Activated naive CD8-positive, alpha-beta T cell treated with anti-CD3 and anti-CD28 coated beads for 36 hours (primary cell): Measurements from ENCODE around the gene GJB3. TPM values are rescaled to one million over a fixed set of nuclear protein-coding genes. Genes with fewer than 3 reads are reported as not detected.
"Not testable (repeated sequence)": the region's sequence is repeated elsewhere in the genome, so short reads cannot be mapped to it uniquely, and the experiment has no call there.

Experiments used
- DNase-seq: peaks from one replicate; pipeline ENCODE4 v3.0.0; 2021
- H3K27ac Mint-ChIP-seq: one replicate; pipeline ENCODE4 v1.8.0; 2022; ENCODE audit warnings: mild to moderate bottlenecking, moderate library complexity, mixed read lengths
- H3K27me3 Mint-ChIP-seq: one replicate; pipeline ENCODE4 v1.8.0; 2022; ENCODE audit warnings: mild to moderate bottlenecking, mixed read lengths
- H3K36me3 Mint-ChIP-seq: one replicate; pipeline ENCODE4 v1.8.0; 2021; ENCODE audit warnings: mild to moderate bottlenecking, mixed read lengths
- H3K4me1 Mint-ChIP-seq: one replicate; pipeline ENCODE4 v1.8.0; 2021; ENCODE audit warnings: mixed read lengths
- H3K4me3 Mint-ChIP-seq: one replicate; pipeline ENCODE4 v1.8.0; 2022; ENCODE audit warnings: mild to moderate bottlenecking, moderate library complexity, mixed read lengths
- H3K9me3 Mint-ChIP-seq: one replicate; pipeline ENCODE4 v1.8.0; 2022; ENCODE audit warnings: mixed read lengths
- total RNA-seq, 2 experiments: library from RNA; stranded (reverse); gene quantifications; one replicate each; pipeline ENCODE4 v1.2.3, GENCODE V29; 2021

GJB3 gene
- not detected for total RNA-seq

DNA sequence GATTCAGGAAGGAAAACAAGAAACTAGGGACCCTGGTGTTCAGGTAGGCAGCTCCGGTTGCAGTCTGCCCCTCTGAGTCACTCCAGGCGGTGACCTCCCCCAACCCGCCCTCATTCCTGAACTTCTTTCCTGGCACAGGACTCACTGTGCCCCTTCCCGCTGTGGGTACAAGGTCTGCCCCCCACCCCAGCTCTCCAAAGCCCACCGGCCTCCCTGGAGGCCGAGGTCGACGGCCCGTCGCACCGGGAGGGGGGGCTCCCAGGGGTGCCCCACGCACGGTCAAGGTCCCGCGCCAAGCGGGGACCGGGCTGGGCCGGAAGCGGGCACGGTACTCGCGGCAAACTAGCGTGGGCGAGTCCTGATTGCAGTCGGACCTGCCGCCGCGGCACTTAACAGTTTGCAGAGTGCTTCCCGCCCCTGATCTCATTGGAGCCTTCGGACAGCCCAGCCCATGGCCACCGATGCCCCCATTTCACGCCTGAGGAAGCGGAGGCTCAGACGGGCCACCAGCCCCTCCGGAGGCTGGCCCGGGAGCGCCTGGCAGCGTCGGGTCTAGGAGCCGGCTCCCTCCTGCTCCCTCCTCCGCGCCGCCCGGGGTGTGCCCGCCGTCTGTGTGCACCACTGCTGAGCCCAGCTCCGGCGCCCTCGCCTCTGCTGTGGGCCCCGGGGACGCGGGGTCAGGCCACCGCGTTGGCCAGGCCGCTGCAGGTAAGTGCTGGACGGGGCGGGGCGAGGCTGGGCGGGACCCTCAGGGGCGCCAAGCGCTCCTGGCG, at the start of gene GJB3:
Gene GJB3 (plus strand): TSS at position 144 of the 773 bp plus-strand sequence. CDS start 3,549 bp downstream, outside the sequence.
- H3K9me3 Mint-ChIP-seq, result no peaks in the 10 kb centered on the region
- peaks cover 37% of the 10 kb centered on the region for H3K27me3 Mint-ChIP-seq
- peak; percentile 26 for DNase-seq
- H3K4me1 Mint-ChIP-seq, result no peaks in the 10 kb centered on the region
- H3K36me3 Mint-ChIP-seq, result no peaks in the 10 kb centered on the region
- H3K27ac Mint-ChIP-seq, result no peak within 1 kb of the TSS
- no peak within 1 kb of the TSS for H3K4me3 Mint-ChIP-seq

GRCh38 chr1:34732831-34733230, 48.2 kb upstream of the GJB3 start:
- not testable (repeated sequence) for H3K27ac Mint-ChIP-seq, H3K4me3 Mint-ChIP-seq, H3K4me1 Mint-ChIP-seq, H3K9me3 Mint-ChIP-seq, H3K36me3 Mint-ChIP-seq, DNase-seq
- H3K27me3 Mint-ChIP-seq, result peaks cover 11% of the 10 kb centered on the region

GRCh38 chr1:34736692-34737091, 44.3 kb upstream of the GJB3 start:
- H3K4me1 Mint-ChIP-seq, result no peaks in the 10 kb centered on the region
- no peak for DNase-seq

GRCh38 chr1:34737236-34737635, 43.8 kb upstream of the GJB3 start:
- not testable (repeated sequence) for H3K27ac Mint-ChIP-seq, H3K36me3 Mint-ChIP-seq, H3K4me1 Mint-ChIP-seq, H3K4me3 Mint-ChIP-seq, DNase-seq, H3K9me3 Mint-ChIP-seq, H3K27me3 Mint-ChIP-seq

More at GRCh38 chr1:34736692-34737091, 44.3 kb upstream of the GJB3 start:
- Mint-ChIP-seq H3K4me3 (no peak overlapping the region), H3K27ac (no peak overlapping the region), H3K27me3 (peaks cover 8% of the 10 kb centered on the region), H3K9me3 (no peaks in the 10 kb centered on the region), H3K36me3 (no peaks in the 10 kb centered on the region)

- no peak overlapping the region for H3K4me3 Mint-ChIP-seq
- H3K27ac Mint-ChIP-seq, result no peak overlapping the region
- H3K36me3 Mint-ChIP-seq, result no peaks in the 10 kb centered on the region
- H3K9me3 Mint-ChIP-seq, result no peaks in the 10 kb centered on the region
- H3K27me3 Mint-ChIP-seq, result peaks cover 17% of the 10 kb centered on the region
- no peaks in the 10 kb centered on the region for H3K4me1 Mint-ChIP-seq
- no peak for DNase-seq
Observed at GRCh38 chr1:34739613-34740012, 41.4 kb upstream of the GJB3 start.

DNA sequence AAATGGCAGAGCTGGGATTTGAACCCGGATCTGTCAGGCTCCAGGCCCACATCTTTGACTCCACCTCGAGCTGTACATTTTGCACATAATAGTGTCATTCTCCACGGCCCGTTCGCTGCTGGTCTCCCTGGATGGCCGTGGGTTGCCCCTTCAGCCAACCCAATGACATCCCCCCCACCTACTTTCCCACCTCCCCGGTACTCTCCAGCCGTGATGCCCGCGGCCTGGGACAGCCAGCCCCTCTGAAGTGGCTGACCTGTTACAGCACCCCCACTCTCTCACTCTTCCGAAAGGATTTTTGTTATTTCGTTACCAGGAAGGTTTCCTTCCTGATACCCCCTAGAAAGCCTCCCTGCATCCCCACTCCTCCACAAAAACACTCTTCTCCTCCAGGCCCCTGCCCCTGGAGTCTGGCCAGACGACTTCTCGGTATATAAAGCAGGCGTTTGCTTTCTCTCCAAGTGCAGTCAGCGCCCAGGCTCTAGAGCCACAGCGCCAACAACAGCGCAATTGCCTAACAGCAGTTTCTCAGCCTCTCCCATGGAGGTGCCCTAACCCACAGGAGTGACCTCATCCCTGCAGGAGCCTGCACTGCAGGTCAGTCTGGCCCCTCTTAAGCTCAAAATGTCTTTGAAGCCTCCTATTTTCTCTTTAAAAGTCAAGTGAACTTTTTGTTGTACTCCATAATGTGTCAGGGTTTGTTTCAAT, 40.7 kb upstream of the GJB3 start:
- no peaks in the 10 kb centered on the region for H3K36me3 Mint-ChIP-seq
- no peak overlapping the region for H3K4me3 Mint-ChIP-seq
- DNase-seq, result no peak
- H3K9me3 Mint-ChIP-seq, result no peaks in the 10 kb centered on the region
- peaks cover 17% of the 10 kb centered on the region for H3K27me3 Mint-ChIP-seq
- H3K27ac Mint-ChIP-seq, result no peak overlapping the region
- H3K4me1 Mint-ChIP-seq, result no peaks in the 10 kb centered on the region

GRCh38 chr1:34742667-34743270, 38.2 kb upstream of the GJB3 start:
- Mint-ChIP-seq H3K4me1 (no peaks in the 10 kb centered on the region), H3K4me3 (no peak overlapping the region), H3K27me3 (peaks cover 10% of the 10 kb centered on the region), H3K36me3 (no peaks in the 10 kb centered on the region), H3K27ac (no peak overlapping the region), H3K9me3 (no peaks in the 10 kb centered on the region)
- peak; percentile 83 for DNase-seq

DNA sequence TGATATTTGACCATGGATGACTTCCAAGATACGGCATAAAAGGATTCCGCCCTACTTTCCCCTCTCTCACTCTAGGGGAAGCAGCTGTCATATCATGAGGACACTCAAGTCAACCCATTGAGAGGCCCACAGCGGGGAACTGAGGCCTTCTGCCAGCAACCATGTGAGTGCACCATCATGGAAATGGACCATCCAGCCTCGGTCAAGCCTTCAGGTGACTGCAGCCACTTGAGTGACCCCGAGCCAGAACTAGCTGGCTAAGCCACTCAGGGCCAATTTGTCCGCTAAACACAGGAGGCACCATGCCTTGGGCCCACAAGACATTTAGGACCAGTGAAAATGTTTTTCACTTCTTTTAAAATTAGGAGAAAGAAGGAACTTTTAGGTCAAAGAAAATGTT, 37.2 kb upstream of the GJB3 start:
- Mint-ChIP-seq H3K9me3 (no peaks in the 10 kb centered on the region), H3K36me3 (no peaks in the 10 kb centered on the region)

GRCh38 chr1:34744851-34745250, 36.2 kb upstream of the GJB3 start:
- Mint-ChIP-seq H3K27me3 (peaks cover 15% of the 10 kb centered on the region), H3K9me3 (no peaks in the 10 kb centered on the region), H3K4me3 (no peak overlapping the region), H3K27ac (no peak overlapping the region), H3K4me1 (no peaks in the 10 kb centered on the region), H3K36me3 (no peaks in the 10 kb centered on the region)
- no peak for DNase-seq

More for the DNA sequence above, 37.2 kb upstream of the GJB3 start:
- DNase-seq, result no peak
- Mint-ChIP-seq H3K4me1 (no peaks in the 10 kb centered on the region), H3K4me3 (no peak overlapping the region), H3K27me3 (peaks cover 15% of the 10 kb centered on the region), H3K27ac (no peak overlapping the region)

DNA sequence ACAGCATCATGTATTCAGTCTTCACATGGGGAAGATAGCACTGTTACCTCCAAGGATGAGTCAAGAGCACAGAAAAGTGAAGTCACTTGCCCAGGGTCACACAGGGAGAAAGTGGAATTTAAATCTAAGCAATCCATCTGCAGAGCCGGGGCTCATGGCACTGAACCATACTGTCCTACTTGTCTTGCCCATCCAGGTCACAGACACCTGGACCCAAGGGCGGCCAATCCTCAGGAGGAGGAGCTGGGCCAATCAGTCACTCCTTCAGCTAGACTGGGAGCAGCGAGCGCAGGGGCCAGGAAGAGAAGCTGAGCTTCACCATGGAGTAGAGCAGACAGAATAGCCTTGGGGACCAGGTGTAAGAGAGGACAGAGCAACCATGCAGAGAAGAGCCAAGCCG, 35.3 kb upstream of the GJB3 start:
- H3K4me1 Mint-ChIP-seq, result no peaks in the 10 kb centered on the region
- H3K27ac Mint-ChIP-seq, result no peak overlapping the region
- H3K9me3 Mint-ChIP-seq, result no peaks in the 10 kb centered on the region
- no peak overlapping the region for H3K4me3 Mint-ChIP-seq
- peaks cover 15% of the 10 kb centered on the region for H3K27me3 Mint-ChIP-seq
- H3K36me3 Mint-ChIP-seq, result no peaks in the 10 kb centered on the region
- no peak for DNase-seq

DNA sequence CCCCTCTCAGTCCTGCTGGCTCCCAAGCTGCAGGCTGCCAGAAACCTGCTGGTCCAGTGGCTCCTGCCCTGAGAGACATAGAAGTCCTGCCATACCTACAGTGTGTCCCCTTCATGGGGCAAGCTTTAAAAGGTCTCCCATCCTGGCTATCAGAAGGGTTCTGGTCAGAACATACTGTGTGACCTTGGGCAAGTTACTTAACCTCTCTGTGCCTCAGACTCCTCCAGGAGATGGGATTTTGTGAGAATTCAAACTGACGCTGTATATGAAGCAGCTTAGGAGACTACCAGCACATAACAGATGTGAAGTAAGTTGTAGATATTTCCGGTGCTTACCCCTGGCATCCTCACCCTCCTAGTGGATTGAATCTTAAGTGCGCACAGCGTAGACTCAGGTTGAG, 34.9 kb upstream of the GJB3 start:
- DNase-seq, result no peak
- H3K27me3 Mint-ChIP-seq, result peaks cover 15% of the 10 kb centered on the region
- H3K4me3 Mint-ChIP-seq, result no peak overlapping the region
- no peaks in the 10 kb centered on the region for H3K9me3 Mint-ChIP-seq
- H3K36me3 Mint-ChIP-seq, result no peaks in the 10 kb centered on the region
- no peak overlapping the region for H3K27ac Mint-ChIP-seq
- H3K4me1 Mint-ChIP-seq, result no peaks in the 10 kb centered on the region

DNA sequence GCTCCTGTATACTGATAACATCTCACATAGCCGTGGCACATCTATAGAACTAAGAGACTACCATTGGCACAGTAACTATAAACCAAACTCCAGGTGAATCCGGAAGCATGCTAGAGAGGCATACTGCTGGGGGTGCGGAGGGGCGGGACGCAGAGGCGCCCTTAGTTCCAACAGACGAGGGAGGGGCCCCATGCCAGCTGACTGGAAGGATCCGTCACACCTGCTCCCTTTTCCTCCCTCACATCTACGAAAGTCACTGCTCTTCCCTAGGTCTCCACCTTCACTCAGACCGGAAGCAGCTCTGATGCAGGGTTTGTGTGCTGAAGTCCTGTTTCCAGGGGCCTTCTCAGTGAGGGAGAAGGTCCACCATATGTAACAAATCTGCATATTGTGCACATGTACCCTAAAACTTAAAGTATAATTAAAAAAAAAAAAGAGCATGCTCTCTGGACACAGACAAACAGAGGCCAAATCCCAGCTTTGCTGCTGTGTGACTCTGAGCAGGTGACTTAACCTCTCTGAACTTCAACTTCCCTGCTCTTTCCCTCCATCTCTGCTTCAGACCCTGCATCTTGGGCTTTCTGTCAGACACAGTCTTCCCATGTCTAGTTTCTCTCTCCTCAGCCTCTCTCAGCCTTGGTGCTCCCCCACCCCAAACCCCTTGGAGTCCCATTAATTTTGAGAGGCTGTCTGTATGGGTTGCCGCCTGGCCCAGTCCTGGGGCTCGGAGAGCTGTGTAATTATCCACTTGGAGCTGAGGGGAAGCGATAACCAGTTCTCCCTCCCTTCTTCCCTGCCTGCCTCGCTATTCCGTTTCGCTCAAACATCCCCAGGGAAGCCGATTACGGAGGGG, 34.0 kb upstream of the GJB3 start:
- H3K9me3 Mint-ChIP-seq, result no peaks in the 10 kb centered on the region
- H3K4me1 Mint-ChIP-seq, result no peaks in the 10 kb centered on the region
- no peak overlapping the region for H3K27ac Mint-ChIP-seq
- peaks cover 15% of the 10 kb centered on the region for H3K27me3 Mint-ChIP-seq
- H3K4me3 Mint-ChIP-seq, result no peak overlapping the region
- no peak for DNase-seq
- no peaks in the 10 kb centered on the region for H3K36me3 Mint-ChIP-seq

DNA sequence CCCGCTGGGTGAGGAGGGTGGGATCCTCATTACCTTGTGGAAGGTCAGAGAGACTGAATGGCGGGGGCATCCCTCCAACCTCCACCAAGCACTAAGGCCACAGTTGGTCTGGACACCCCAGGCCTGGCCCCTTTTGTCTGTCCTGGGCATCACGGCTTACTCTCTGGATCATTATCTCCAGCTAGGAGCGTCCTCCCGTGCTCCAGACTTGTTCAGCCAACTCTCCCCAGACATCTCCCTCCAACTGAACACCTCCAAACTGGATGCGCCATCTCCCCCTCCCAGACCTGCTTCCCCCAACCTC, 33.4 kb upstream of the GJB3 start:
- no peaks in the 10 kb centered on the region for H3K9me3 Mint-ChIP-seq

GRCh38 chr1:34749992-34750391, 31.0 kb upstream of the GJB3 start:
- H3K27ac Mint-ChIP-seq, result no peak overlapping the region
- H3K9me3 Mint-ChIP-seq, result no peaks in the 10 kb centered on the region
- H3K4me3 Mint-ChIP-seq, result no peak overlapping the region
- no peak for DNase-seq
- no peaks in the 10 kb centered on the region for H3K4me1 Mint-ChIP-seq
- H3K36me3 Mint-ChIP-seq, result no peaks in the 10 kb centered on the region
- peaks cover 6% of the 10 kb centered on the region for H3K27me3 Mint-ChIP-seq

More for the DNA sequence above, 33.4 kb upstream of the GJB3 start:
- no peak overlapping the region for H3K4me3 Mint-ChIP-seq
- no peak overlapping the region for H3K27ac Mint-ChIP-seq
- H3K27me3 Mint-ChIP-seq, result peaks cover 11% of the 10 kb centered on the region
- no peaks in the 10 kb centered on the region for H3K4me1 Mint-ChIP-seq
- no peaks in the 10 kb centered on the region for H3K36me3 Mint-ChIP-seq
- DNase-seq, result no peak

DNA sequence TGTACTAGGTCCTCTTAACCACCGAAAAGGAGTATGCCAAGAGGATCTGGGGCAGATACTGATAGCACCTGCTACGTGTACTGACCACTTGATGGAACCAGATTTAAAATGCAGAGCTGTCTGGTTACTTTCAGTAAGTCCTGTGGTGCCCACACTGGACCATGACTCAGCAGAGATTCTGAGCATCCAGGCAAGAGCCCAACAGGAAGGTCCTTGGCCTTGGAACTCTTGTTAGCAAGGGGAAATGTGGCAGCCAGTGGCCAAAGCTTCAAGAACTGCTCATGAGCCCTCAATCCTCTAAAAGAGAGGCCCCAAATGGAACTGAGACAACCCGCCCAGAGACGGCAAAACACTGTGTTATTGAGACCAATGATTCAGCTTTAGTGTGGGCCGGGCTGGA, 30.4 kb upstream of the GJB3 start:
- H3K9me3 Mint-ChIP-seq, result no peaks in the 10 kb centered on the region
- H3K27me3 Mint-ChIP-seq, result peaks cover 6% of the 10 kb centered on the region
- no peaks in the 10 kb centered on the region for H3K4me1 Mint-ChIP-seq
- H3K27ac Mint-ChIP-seq, result no peak overlapping the region
- H3K4me3 Mint-ChIP-seq, result no peak overlapping the region
- no peaks in the 10 kb centered on the region for H3K36me3 Mint-ChIP-seq
- DNase-seq, result no peak
